Measurements from ENCODE around the gene XPO5. TPM values are rescaled to one million over a fixed set of nuclear protein-coding genes. Genes with fewer than 3 reads are reported as not detected.
A peak's percentile ranks its signal among the peaks of the same experiment; 100 is the strongest.

The XPO5 gene
- total RNA-seq, 4 donors from 2014 or later = 24.1 to 49.8 (median 29.0) TPM

DNA sequence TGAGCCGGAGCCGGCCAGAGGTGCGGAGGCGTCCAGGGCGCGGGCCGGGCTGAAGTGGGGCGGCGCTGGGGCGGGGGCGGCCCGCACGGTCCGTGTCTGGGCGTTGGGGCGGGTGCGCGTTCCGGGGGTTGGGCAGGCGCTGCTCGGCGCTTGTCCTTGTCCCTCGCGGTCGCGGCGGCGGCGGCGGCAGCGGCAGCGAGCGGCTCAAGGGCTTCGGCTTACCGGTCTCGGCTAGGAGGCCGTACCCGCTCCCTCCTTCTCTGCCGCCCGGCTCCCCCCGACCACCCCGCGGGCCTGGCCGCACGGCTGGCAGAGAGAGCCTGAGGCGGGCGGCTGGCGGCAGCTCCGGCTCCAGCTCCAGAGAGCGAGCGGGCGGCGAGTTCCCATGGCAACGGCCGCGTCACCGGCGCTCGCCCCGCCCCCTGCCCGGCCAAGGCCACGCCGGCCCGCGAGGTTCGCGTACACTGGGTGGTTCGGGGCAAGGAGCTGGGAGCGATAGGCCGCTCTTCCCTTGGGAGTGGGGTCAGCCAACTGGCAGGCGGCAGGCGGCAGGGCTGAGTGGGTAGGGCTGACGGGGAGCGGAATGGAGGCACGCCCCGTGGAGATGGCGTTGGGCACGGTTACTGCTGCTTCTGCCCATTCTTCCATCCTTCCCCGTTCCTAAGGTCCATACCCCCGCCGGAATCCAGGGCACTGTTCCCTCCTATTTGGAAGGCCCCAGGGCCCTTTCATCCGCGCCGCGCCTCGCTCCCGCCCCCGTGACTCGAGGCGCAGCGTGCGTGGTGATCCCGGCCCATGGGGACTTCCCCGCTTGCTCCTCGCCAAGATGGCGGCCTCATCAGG lies 65.6 kb downstream of the XPO5 start, which contains the start of gene LRRC73:
Gene LRRC73 (minus strand): TSS at position 363 of the 843 bp plus-strand sequence. CDS start 561 bp downstream, outside the sequence.
- Histone ChIP-seq H3K27me3 (no peaks in the 10 kb centered on the region), H3K36me3 (peaks cover 46% of the 10 kb centered on the region), H3K4me3 (peak within 1 kb of the TSS; percentile 94), H3K9me3 (no peaks in the 10 kb centered on the region), H3K4me1 (peaks cover 46% of the 10 kb centered on the region), H3K27ac (peak within 1 kb of the TSS; percentile 6)
- no peak for TF ChIP-seq CTCF (IDR thresholded peaks at IDR 0.05)
- TF ChIP-seq EP300 (IDR thresholded peaks at IDR 0.05) = no peak
- no peak for TF ChIP-seq POLR2AphosphoS5 (IDR thresholded peaks at IDR 0.05)
- no peak for TF ChIP-seq POLR2A (IDR thresholded peaks at IDR 0.05)
- peak; percentile 89 to 92 for DNase-seq (ENCODE audit: low spot score in 2 of 2)
- WGBS = 1% methylated on average over 17 of the region's 96 CpGs

DNA sequence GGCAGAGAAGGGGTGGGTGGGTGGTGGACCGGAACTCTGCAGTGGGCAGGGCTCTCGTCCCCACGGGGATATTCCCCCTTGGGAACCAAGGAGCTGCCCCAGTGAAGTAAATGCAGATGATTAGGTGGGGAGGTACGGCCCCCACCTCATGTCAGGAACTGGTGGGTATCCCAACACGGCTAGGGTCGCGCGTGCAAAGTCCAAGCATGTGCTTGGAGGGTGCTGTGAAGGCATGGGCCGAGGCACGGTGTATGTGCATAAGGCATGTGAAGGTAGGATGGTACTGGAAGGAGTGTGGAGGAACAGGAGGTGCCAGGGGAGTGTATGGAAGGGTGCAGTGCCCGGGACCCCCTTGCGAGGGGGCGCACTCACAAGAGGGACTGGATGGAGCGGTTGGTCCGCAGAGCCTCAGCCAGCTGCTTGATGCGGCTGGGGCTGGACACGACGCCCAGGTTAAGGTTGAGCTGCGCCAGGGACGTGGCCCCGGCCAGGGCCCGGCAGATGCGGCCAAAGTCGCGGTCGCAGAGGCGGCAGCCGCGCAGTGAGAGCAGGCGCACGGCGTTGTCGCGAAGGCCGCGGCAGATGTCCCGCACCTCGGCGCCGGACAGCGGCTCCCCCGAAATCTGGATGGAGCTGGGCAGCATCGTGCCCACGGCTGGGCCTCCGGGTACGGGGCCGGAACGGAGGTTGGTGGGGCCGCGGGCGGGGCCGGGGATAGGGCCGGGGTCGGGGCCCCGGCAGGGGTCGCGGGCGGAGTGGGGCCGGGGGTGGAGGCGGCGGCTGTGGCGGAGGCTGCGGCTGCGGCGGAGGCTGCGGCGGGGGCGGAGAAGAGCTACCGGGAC lies 66.5 kb downstream of the XPO5 start:
- Histone ChIP-seq H3K36me3 (peaks cover 49% of the 10 kb centered on the region), H3K9me3 (no peaks in the 10 kb centered on the region), H3K27me3 (no peaks in the 10 kb centered on the region), H3K4me3 (peak overlapping the region; percentile 94), H3K4me1 (peaks cover 38% of the 10 kb centered on the region), H3K27ac (peak overlapping the region; percentile 6)
- DNase-seq (ENCODE audit: low spot score in 2 of 2) = no peak
- TF ChIP-seq EP300 (IDR thresholded peaks at IDR 0.05) = no peak
- WGBS = 34% methylated on average over 14 of the region's 69 CpGs

DNA sequence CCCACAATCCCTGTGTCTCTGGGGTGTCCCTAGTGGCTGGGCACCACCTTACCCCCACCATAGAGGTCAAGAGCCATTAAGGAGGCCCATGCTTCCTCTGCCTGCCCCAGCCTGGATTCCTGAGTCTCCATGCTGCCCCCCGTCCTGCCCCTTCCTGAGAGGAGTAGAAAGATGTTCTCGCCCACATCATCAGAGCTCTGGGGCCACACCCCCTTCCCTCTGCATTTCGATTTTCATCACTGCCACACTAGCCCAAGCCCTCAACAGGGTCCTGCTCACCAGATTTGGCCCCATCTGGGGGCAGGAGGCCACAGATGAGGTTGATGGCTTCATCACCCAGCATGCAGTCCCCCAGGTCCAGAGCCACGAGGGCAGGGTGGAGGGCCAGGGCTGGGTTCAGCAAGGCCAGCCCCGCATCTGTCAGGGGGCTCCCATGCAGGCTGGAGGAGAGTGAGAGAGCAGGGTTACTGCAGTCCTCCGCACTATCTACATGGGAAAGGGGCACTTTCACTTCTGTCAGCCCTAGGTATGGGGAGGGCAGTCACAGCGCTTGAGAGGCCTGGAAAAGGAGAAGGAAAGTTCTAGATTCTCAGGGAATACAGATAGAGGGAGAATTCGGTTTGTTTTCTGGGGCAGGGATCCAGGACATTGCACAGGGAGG lies 67.2 kb downstream of the XPO5 start:
- DNase-seq (ENCODE audit: low spot score in 2 of 2) = no peak
- H3K4me3 ChIP-seq = peak overlapping the region; percentile 94
- WGBS = 66% methylated on average over 8 of the region's 8 CpGs
- H3K9me3 ChIP-seq = no peaks in the 10 kb centered on the region
- peaks cover 49% of the 10 kb centered on the region for H3K36me3 ChIP-seq
- H3K4me1 ChIP-seq = peaks cover 31% of the 10 kb centered on the region
- no peak for TF ChIP-seq EP300 (IDR thresholded peaks at IDR 0.05)
- TF ChIP-seq POLR2AphosphoS5 (IDR thresholded peaks at IDR 0.05) = no peak
- no peak for TF ChIP-seq POLR2A (IDR thresholded peaks at IDR 0.05)
- TF ChIP-seq CTCF (IDR thresholded peaks at IDR 0.05) = no peak
- H3K27ac ChIP-seq = no peak overlapping the region
- no peaks in the 10 kb centered on the region for H3K27me3 ChIP-seq

GRCh38 chr6:43506667-43507471 lies 69.0 kb downstream of the XPO5 start:
- Histone ChIP-seq H3K4me1 (peaks cover 29% of the 10 kb centered on the region), H3K36me3 (peaks cover 48% of the 10 kb centered on the region), H3K4me3 (no peak overlapping the region), H3K27ac (no peak overlapping the region), H3K27me3 (no peaks in the 10 kb centered on the region), H3K9me3 (no peaks in the 10 kb centered on the region)
- TF ChIP-seq POLR2A (IDR thresholded peaks at IDR 0.05) (no peak), POLR2AphosphoS5 (IDR thresholded peaks at IDR 0.05) (no peak), EP300 (IDR thresholded peaks at IDR 0.05) (no peak), CTCF (IDR thresholded peaks at IDR 0.05) (peak; percentile 93 to 96)
- peak; percentile 85 to 87 for DNase-seq (ENCODE audit: low spot score in 2 of 2)
- WGBS = 25% methylated on average over 11 of the region's 14 CpGs

DNA sequence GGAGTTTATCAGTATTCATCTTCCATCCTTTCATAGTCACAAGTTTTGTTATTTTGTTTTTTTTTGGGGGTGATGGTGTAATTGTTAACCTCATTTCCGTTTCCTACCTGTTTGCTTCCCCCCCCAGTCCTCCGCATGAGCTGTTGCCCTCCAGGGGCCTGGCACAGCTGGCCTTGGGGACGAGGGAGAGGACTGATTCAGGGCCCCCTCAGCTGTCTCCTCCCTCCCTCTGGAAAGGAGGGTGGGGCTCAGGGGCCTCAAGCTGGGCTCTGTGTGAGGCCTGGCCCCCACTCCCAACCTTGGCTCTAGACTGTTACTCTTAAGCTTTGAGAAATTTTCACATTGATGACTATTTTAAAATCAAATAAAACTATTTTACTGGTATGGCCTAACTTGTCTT lies 69.7 kb downstream of the XPO5 start:
- H3K9me3 ChIP-seq = no peaks in the 10 kb centered on the region
- DNase-seq (ENCODE audit: low spot score in 2 of 2) = no peak

More for the DNA sequence above, 69.7 kb downstream of the XPO5 start:
- Histone ChIP-seq H3K4me3 (no peak overlapping the region), H3K36me3 (peaks cover 45% of the 10 kb centered on the region), H3K4me1 (peaks cover 28% of the 10 kb centered on the region), H3K27me3 (no peaks in the 10 kb centered on the region), H3K27ac (no peak overlapping the region)
- 86% methylated on average over 3 of the region's 3 CpGs for WGBS
- TF ChIP-seq POLR2AphosphoS5 (IDR thresholded peaks at IDR 0.05) = no peak
- no peak for TF ChIP-seq POLR2A (IDR thresholded peaks at IDR 0.05)
- no peak for TF ChIP-seq EP300 (IDR thresholded peaks at IDR 0.05)
- no peak for TF ChIP-seq CTCF (IDR thresholded peaks at IDR 0.05)

All from suprapubic skin (tissue), 4 donors.